Neural cell (in vitro differentiated cells): ENCODE results near the gene SRP68. TPM values are rescaled to one million over a fixed set of nuclear protein-coding genes. Genes with fewer than 3 reads are reported as not detected.

Experiments
- H2AFZ ChIP-seq: fragments of 200-600, 300-800 bp; sonication (generic), shearing (Covaris generic); 2 replicates; pipeline ENCODE4 v1.6.0; 2014; ENCODE audit warnings: low read depth, mild to moderate bottlenecking, antibody characterized with exemption, low read length, moderate library complexity
- H3F3A ChIP-seq: fragments of 200-600 bp; shearing (Covaris generic); 2 replicates; pipeline ENCODE4 v1.6.1; 2016; ENCODE audit warnings: mild to moderate bottlenecking, moderate library complexity, mixed read lengths, antibody characterized with exemption, low read length; ENCODE audit not compliant: insufficient read depth, poor library complexity, severe bottlenecking
- H3K27ac ChIP-seq: fragments of 200-600, 300-800 bp; sonication (generic), shearing (Covaris generic); 2 replicates; pipeline ENCODE4 v1.5.1; 2014; ENCODE audit warnings: mild to moderate bottlenecking, low read length, moderate library complexity
- H3K27me3 ChIP-seq: fragments of 300-800, 200-600 bp; sonication (generic), shearing (Covaris generic); 2 replicates; pipeline ENCODE4 v1.6.0; 2014; ENCODE audit warnings: mild to moderate bottlenecking, low read depth, low read length, moderate library complexity; ENCODE audit not compliant: insufficient read depth
- H3K36me3 ChIP-seq: fragments of 300-800, 200-600 bp; sonication (generic), shearing (Covaris generic); 2 replicates; pipeline ENCODE4 v1.5.1; 2014; ENCODE audit warnings: mild to moderate bottlenecking, antibody characterized with exemption, low read length, moderate library complexity; ENCODE audit not compliant: insufficient read depth
- H3K4me2 ChIP-seq: fragments of 300-800, 200-600 bp; sonication (generic), shearing (Covaris generic); 2 replicates; pipeline ENCODE4 v1.6.0; 2014; ENCODE audit warnings: mild to moderate bottlenecking, low read length
- H3K4me3 ChIP-seq: fragments of 300-800, 200-600 bp; sonication (generic), shearing (Covaris generic); 2 replicates; pipeline ENCODE4 v1.5.1; 2014; ENCODE audit warnings: mild to moderate bottlenecking, low read length, moderate library complexity
- H3K79me2 ChIP-seq: fragments of 200-600 bp; shearing (Covaris generic); replicated peaks from 2 replicates; pipeline ENCODE4 v1.6.0; 2014; ENCODE audit warnings: mild to moderate bottlenecking, low read length, moderate library complexity; ENCODE audit not compliant: insufficient read depth
- H3K9ac ChIP-seq: fragments of 300-800, 200-600 bp; sonication (generic), shearing (Covaris generic); 2 replicates; pipeline ENCODE4 v1.6.1; 2016; ENCODE audit warnings: mild to moderate bottlenecking, low read length, mixed read lengths
- H3K9me2 ChIP-seq: fragments of 200-600 bp; shearing (Covaris generic); 2 replicates; pipeline ENCODE4 v1.6.1; 2016; ENCODE audit warnings: mild to moderate bottlenecking, low read length, mixed read lengths; ENCODE audit not compliant: insufficient read depth
- H3K9me3 ChIP-seq: fragments of 200-600, 300-800 bp; sonication (generic), shearing (Covaris generic); 2 replicates; pipeline ENCODE4 v1.6.1; 2016; ENCODE audit warnings: mild to moderate bottlenecking, mixed run types, low read length, moderate library complexity, mixed read lengths
- H4K20me1 ChIP-seq: fragments of 200-600 bp; shearing (Covaris generic); 2 replicates; pipeline ENCODE4 v1.6.1; 2016; ENCODE audit warnings: mild to moderate bottlenecking, mixed run types; ENCODE audit not compliant: insufficient read depth
- CTCF ChIP-seq: fragments of 450-650 bp; IDR thresholded peaks from 2 replicates; pipeline ENCODE4 v1.5.1; 2014; ENCODE audit warnings: antibody characterized with exemption, mild to moderate bottlenecking, moderate library complexity; ENCODE audit not compliant: poor library complexity, severe bottlenecking
- EP300 ChIP-seq: fragments of 450-650 bp; conservative IDR thresholded peaks from 2 replicates; pipeline ENCODE4 v1.6.1; 2014; ENCODE audit warnings: antibody characterized with exemption, mild to moderate bottlenecking, moderate library complexity; ENCODE audit not compliant: poor library complexity, severe bottlenecking
- EZH2 ChIP-seq: fragments of 200-600, 300-800 bp; shearing (Covaris generic), sonication (generic); IDR thresholded peaks from 2 replicates; pipeline ENCODE4 v1.6.1; 2014; ENCODE audit warnings: antibody characterized with exemption, low read length, borderline replicate concordance, mild to moderate bottlenecking; ENCODE audit not compliant: insufficient read depth, poor library complexity, severe bottlenecking
- MXI1 ChIP-seq: fragments of 450-650 bp; conservative IDR thresholded peaks from 2 replicates; pipeline ENCODE4 v1.6.1; 2014; ENCODE audit warnings: antibody characterized with exemption, mild to moderate bottlenecking; ENCODE audit not compliant: poor library complexity, severe bottlenecking
- POLR2AphosphoS5 ChIP-seq: IDR thresholded peaks from 2 replicates; pipeline ENCODE4 v1.6.1; 2012
- RAD21 ChIP-seq: fragments of 450-650 bp; conservative IDR thresholded peaks from 2 replicates; pipeline ENCODE4 v1.6.1; 2014; ENCODE audit warnings: antibody characterized with exemption, mild to moderate bottlenecking, moderate library complexity
- REST ChIP-seq: IDR thresholded peaks from 2 replicates; pipeline ENCODE4 v1.6.1; 2012; ENCODE audit warnings: borderline replicate concordance
- SMC3 ChIP-seq: fragments of 450-650 bp; conservative IDR thresholded peaks from 2 replicates; pipeline ENCODE4 v1.6.1; 2014; ENCODE audit warnings: antibody characterized with exemption, mild to moderate bottlenecking, moderate library complexity; ENCODE audit not compliant: poor library complexity
- TAF1 ChIP-seq: IDR thresholded peaks from 2 replicates; pipeline ENCODE4 v1.6.1; 2012; ENCODE audit warnings: low read depth
- polyA plus RNA-seq: library from polyadenylated mRNA; depleted of rRNA; stranded (reverse); fragments of >200 nt; gene quantifications from 2 replicates; pipeline ENCODE4 v1.2.3, GENCODE V29; 2014

The SRP68 gene
- polyA plus RNA-seq, 1 donor from 2014 or later: 26.3 TPM

DNA sequence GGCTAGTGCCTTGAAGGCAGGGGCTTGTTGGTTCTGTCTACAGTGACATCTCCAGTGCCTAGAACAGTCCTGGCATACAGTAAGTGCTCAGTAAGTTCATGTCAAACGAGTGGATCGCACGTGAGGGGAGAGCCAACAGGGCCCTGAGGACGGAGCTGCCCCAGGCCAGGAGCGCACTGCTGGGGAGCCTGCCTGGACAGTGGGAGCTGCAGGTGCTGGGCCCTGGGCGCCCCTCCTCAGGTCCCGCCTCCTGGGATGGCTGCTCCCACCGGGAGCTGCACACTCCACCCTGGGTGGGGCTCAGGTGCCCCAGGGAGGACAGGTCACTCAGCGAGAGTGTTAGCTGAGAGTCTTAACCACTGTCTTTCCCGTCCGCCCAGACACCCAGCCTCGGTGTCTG is 47.0 kb downstream of the SRP68 start:
- Histone ChIP-seq H4K20me1 (no peaks in the 10 kb centered on the region), H3K4me3 (no peak overlapping the region), H3K4me2 (no peak overlapping the region), H3K27ac (no peak overlapping the region), H3K9me3 (no peaks in the 10 kb centered on the region), H3K79me2 (no peaks in the 10 kb centered on the region), H2AFZ (no peak overlapping the region), H3K36me3 (no peaks in the 10 kb centered on the region), H3K9ac (no peak overlapping the region), H3K27me3 (no peaks in the 10 kb centered on the region), H3K9me2 (no peaks in the 10 kb centered on the region), H3F3A (no peaks in the 10 kb centered on the region)
- TF ChIP-seq EP300: no peak
- TF ChIP-seq RAD21: no peak

DNA sequence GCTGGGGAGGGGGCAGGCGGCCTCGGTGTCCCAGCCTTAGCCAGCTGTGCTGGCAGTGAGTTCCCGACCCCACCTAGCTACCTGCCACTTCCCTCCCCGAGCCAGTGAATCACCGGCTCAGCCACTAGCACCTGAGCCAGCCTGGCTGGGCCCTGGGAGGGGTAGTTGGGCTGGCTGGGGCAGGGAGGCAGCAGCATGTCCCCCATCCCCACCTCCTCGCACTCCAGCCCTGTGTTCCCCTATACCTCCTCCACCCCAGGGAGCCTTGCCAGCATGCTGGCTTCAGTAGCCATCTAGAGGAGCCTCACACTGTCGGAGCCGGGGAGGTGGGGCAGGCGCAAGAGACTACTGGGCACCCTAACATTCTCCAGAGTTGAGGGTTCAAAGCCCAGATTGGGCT is 48.0 kb downstream of the SRP68 start:
- Histone ChIP-seq H3F3A (no peaks in the 10 kb centered on the region), H3K9me3 (no peaks in the 10 kb centered on the region), H3K27me3 (no peaks in the 10 kb centered on the region), H3K4me2 (no peak overlapping the region), H3K4me3 (no peak overlapping the region), H3K9me2 (no peaks in the 10 kb centered on the region), H4K20me1 (no peaks in the 10 kb centered on the region), H3K27ac (no peak overlapping the region), H3K36me3 (no peaks in the 10 kb centered on the region), H3K79me2 (no peaks in the 10 kb centered on the region), H3K9ac (no peak overlapping the region), H2AFZ (no peak overlapping the region)
- no peak for TF ChIP-seq RAD21
- TF ChIP-seq CTCF: no peak
- no peak for TF ChIP-seq MXI1
- no peak for TF ChIP-seq POLR2AphosphoS5

DNA sequence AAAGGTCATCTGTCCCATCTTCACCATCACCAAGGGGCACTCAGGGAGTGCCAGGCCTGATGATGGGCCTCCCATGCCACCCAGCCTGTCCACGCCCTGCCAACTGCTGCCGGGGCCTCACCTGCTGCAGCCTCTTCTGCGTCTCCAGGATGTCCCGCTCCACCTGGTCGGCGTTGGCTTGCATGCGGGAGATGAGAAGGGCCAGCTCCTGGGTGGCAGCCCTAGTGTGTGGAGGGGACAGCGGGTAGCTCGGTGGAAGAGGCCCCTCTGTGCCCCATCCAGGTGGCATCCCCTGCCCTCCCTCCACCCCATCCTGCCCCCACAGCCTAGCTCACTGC is 48.4 kb downstream of the SRP68 start:
- no peak overlapping the region for H3K27ac ChIP-seq
- no peak overlapping the region for H3K4me3 ChIP-seq
- no peak for TF ChIP-seq EZH2
- TF ChIP-seq SMC3: no peak
- no peak for TF ChIP-seq TAF1
- TF ChIP-seq POLR2AphosphoS5: no peak
- no peak for TF ChIP-seq RAD21
- no peak for TF ChIP-seq MXI1
- TF ChIP-seq EP300: no peak
- no peak for TF ChIP-seq CTCF
- no peak for TF ChIP-seq REST
- H2AFZ ChIP-seq: no peak overlapping the region
- H3K9ac ChIP-seq: no peak overlapping the region
- no peaks in the 10 kb centered on the region for H3K79me2 ChIP-seq
- no peaks in the 10 kb centered on the region for H3K36me3 ChIP-seq
- no peaks in the 10 kb centered on the region for H4K20me1 ChIP-seq
- no peaks in the 10 kb centered on the region for H3K9me2 ChIP-seq
- no peak overlapping the region for H3K4me2 ChIP-seq
- no peaks in the 10 kb centered on the region for H3K9me3 ChIP-seq
- no peaks in the 10 kb centered on the region for H3K27me3 ChIP-seq
- no peaks in the 10 kb centered on the region for H3F3A ChIP-seq
